K562 treated with DMSO at 1 percent for 12 hours (cell line): ENCODE data around the gene ALDH1A1. TPM values are rescaled to one million over a fixed set of nuclear protein-coding genes. Genes with fewer than 3 reads are reported as not detected.

Experiments
- total RNA-seq: library from RNA; unstranded; fragments of 300-600 nt; gene quantifications from 2 replicates; pipeline ENCODE4 v1.2.3, GENCODE V29; 2022; ENCODE audit not compliant: insufficient read depth

Gene ALDH1A1
- 37.5 and 59.6 TPM in 2 replicates for total RNA-seq

DNA sequence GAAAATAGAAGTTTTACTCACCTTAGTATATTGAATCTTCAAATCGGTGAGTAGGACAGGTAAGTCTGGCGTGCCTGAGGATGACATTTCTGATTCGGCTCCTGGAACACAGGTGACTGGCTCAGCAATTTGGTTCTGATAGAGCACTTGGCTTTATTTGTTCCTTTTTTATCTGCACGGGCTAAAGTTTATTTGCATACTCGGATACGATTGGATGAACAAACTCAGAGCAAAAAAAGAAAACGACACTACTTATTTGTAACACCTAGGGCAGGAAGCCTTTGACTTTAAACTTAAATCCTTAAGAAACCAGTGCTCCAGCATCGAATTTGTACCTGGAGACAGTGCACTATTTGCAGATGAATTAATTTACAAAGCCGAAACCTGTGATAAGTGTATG, at the start of gene ALDH1A1:
ALDH1A1 (minus strand) TSS at position 140 of the 400 bp plus-strand sequence; CDS start at position 87, 53 bp downstream.

Other genes with a start within 250 kb of the ALDH1A1 start
- 118 and 130 TPM in 2 replicates for gene ANXA1, start 198.8 kb upstream of the ALDH1A1 start, total RNA-seq